Liver (tissue), 9 donors: Measurements from ENCODE around the gene PRPF6. TPM values are rescaled to one million over a fixed set of nuclear protein-coding genes. Genes with fewer than 3 reads are reported as not detected.

Experiments
- DNase-seq: peaks from one replicate; pipeline ENCODE4 v3.0.0-alpha.2; 2017; ENCODE audit warnings: low spot score
- H3K27ac ChIP-seq, 2 donors: one replicate each; pipeline ENCODE4 v1.7.0; 2013; ENCODE audit warnings: inconsistent platforms in 2 of 2, low read length in 2 of 2, control low read depth in 1 of 2, low read depth in 1 of 2, mild to moderate bottlenecking in 1 of 2
- H3K27me3 ChIP-seq, 4 donors: one replicate each; pipeline versions ENCODE4 v1.6.1 to v1.7.0; 2013; ENCODE audit warnings: low read length in 3 of 4, inconsistent platforms in 1 of 4, mild to moderate bottlenecking in 1 of 4, moderate library complexity in 1 of 4; ENCODE audit not compliant: control insufficient read depth in 4 of 4, insufficient read depth in 4 of 4
- H3K36me3 ChIP-seq, 4 donors: one replicate each; pipeline versions ENCODE4 v1.6.1 to v1.7.0; 2013; ENCODE audit warnings: low read length in 3 of 4, mild to moderate bottlenecking in 3 of 4, low read depth in 1 of 4, moderate library complexity in 1 of 4; ENCODE audit not compliant: control insufficient read depth in 4 of 4, insufficient read depth in 3 of 4
- H3K4me1 ChIP-seq, 4 donors: one replicate each; pipeline versions ENCODE4 v1.6.1 to v1.7.0; 2013; ENCODE audit warnings: low read length in 3 of 4, mild to moderate bottlenecking in 3 of 4, moderate library complexity in 1 of 4; ENCODE audit not compliant: control insufficient read depth in 4 of 4, insufficient read depth in 4 of 4
- H3K4me3 ChIP-seq, 3 donors: one replicate each; pipeline versions ENCODE4 v1.6.1 to v1.7.0; 2013; ENCODE audit warnings: low read length in 3 of 3, control low read depth in 1 of 3, low read depth in 1 of 3, mild to moderate bottlenecking in 1 of 3
- H3K9ac ChIP-seq, 2 donors: one replicate each; pipeline ENCODE4 v1.7.0; 2013; ENCODE audit warnings: low read length in 2 of 2, mild to moderate bottlenecking in 2 of 2, moderate library complexity in 2 of 2, control low read depth in 1 of 2, low read depth in 1 of 2
- H3K9me3 ChIP-seq, 4 donors: one replicate each; pipeline versions ENCODE4 v1.6.1 to v1.7.0; 2013; ENCODE audit warnings: low read length in 3 of 4; ENCODE audit not compliant: control insufficient read depth in 4 of 4
- FOXA2 ChIP-seq: IDR thresholded peaks from 2 replicates; pipeline ENCODE4 v1.6.1; 2016; ENCODE audit warnings: antibody characterized with exemption
- GABPA ChIP-seq, 2 donors: IDR thresholded peaks in 1 of 2; conservative IDR thresholded peaks in 1 of 2; 2 replicates each; pipeline ENCODE4 v1.6.1; 2016; ENCODE audit warnings: antibody characterized with exemption in 2 of 2, mild to moderate bottlenecking in 1 of 2, moderate library complexity in 1 of 2
- HNF4A ChIP-seq, 2 donors: conservative IDR thresholded peaks; 2 replicates each; pipeline ENCODE4 v1.6.1; 2016; ENCODE audit warnings: antibody characterized with exemption in 2 of 2, mild to moderate bottlenecking in 2 of 2
- JUND ChIP-seq, 2 donors: IDR thresholded peaks; 2 replicates each; pipeline ENCODE4 v1.6.1; 2016; ENCODE audit warnings: antibody characterized with exemption in 2 of 2
- RAD21 ChIP-seq, 2 donors: IDR thresholded peaks; 2 replicates each; pipeline ENCODE4 v1.6.1; 2016; ENCODE audit warnings: antibody characterized with exemption in 2 of 2, mild to moderate bottlenecking in 2 of 2
- RXRA ChIP-seq, 2 donors: IDR thresholded peaks; 2 replicates each; pipeline ENCODE4 v1.6.1; 2017 to 2018; ENCODE audit warnings: antibody characterized with exemption in 2 of 2, mild to moderate bottlenecking in 1 of 2
- SP1 ChIP-seq: IDR thresholded peaks from 2 replicates; pipeline ENCODE4 v1.6.1; 2018; ENCODE audit warnings: antibody characterized with exemption, mild to moderate bottlenecking
- TAF1 ChIP-seq: conservative IDR thresholded peaks from 2 replicates; pipeline ENCODE4 v1.6.1; 2016; ENCODE audit warnings: antibody characterized with exemption, mild to moderate bottlenecking
- YY1 ChIP-seq: IDR thresholded peaks from 2 replicates; pipeline ENCODE4 v1.6.1; 2016; ENCODE audit warnings: antibody characterized with exemption, mild to moderate bottlenecking
- WGBS: extraction: QIAGEN DNeasy Blood & Tissue Kit; methylation state at CpG from one replicate; pipeline ENCODE4 v1.1.7; 2013; 5-methylcytosine and 5-hydroxymethylcytosine counted together
- polyA plus RNA-seq, 2 donors: library from polyadenylated mRNA; stranded (reverse) in 1 of 2; unstranded in 1 of 2; fragments of 200-250 nt in 1 of 2; fragments of >200 nt in 1 of 2; fragmentation: Nextera tagmentation in 1 of 2; extraction: Ambion mirVana in 1 of 2; gene quantifications; one replicate each; pipeline versions ENCODE4 v1.2.1 to v1.2.3, GENCODE V29; 2013 to 2015
- total RNA-seq, 2 donors: library from RNA; depleted of rRNA; stranded (reverse); fragments of >200 nt; gene quantifications; one replicate each; pipeline ENCODE4 v1.2.3, GENCODE V29; 2014
- TF ChIP-seq, protein P1 (sequence below): fragments of 150-350 bp; IDR thresholded peaks from 2 replicates; pipeline ENCODE4 v1.5.1; 2017; ENCODE audit warnings: improper control_type of control experiment, low read depth, low read length; ENCODE audit not compliant: missing input control
- TF ChIP-seq, protein P2 (sequence below): IDR thresholded peaks from 2 replicates; pipeline ENCODE4 v1.6.1; 2016; ENCODE audit warnings: antibody characterized with exemption
- TF ChIP-seq, protein P3 (sequence below): IDR thresholded peaks from 2 replicates; pipeline ENCODE4 v1.6.1; 2016; ENCODE audit warnings: antibody characterized with exemption
- donor health status: healthy.
- donor health status: healthy.
- donor health status: healthy.
- donor health status: healthy.
- donor health status: healthy.

Gene PRPF6
- total and polyA plus RNA-seq, 4 donors: 16.3 to 24.9 (median 23.1) TPM

DNA sequence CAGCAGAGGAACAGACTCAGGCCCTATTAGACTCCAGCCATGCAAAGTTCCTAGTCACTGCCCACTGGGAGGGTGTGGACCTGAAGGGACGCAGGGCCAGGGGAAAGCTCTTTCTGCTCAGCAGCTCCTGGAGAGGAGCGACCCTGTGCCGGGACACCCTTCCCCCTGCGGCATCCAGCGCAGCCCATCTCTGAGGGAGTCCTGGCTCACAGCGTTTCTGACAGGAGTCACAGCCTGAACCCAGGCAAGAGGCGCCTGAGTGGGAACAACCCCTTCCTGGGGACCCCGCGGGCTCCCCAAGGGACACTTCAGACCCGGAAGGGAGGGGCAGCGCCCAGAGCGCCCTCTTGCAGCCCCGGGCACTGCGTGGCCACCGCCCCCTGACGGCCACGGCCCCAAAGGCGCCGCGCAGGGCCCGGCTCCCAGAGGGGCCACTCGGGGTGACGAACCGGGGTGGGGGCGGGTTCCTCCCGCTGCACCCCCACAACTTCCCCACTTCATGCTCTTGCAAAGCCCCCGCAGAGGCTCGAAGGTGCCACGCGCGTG is 25.6 kb upstream of the PRPF6 start:
- Histone ChIP-seq H3K27ac (peak overlapping the region; percentile 67 to 86), H3K9ac (peak overlapping the region in 1 of 2 donors; percentile 95), H3K27me3 (no peaks in the 10 kb centered on the region), H3K9me3 (no peaks in the 10 kb centered on the region), H3K4me1 (peaks cover 22 to 70% (median 52%) of the 10 kb centered on the region in 4 donors), H3K36me3 (peaks cover 2 to 10% (median 3%) of the 10 kb centered on the region in 4 donors), H3K4me3 (peak overlapping the region; percentile 78 to 95 (median 87))
- 3% methylated on average over 31 of the region's 31 CpGs for WGBS
- TF ChIP-seq JUND (IDR thresholded peaks at IDR 0.05): no peak
- TF ChIP-seq, protein P1, sequence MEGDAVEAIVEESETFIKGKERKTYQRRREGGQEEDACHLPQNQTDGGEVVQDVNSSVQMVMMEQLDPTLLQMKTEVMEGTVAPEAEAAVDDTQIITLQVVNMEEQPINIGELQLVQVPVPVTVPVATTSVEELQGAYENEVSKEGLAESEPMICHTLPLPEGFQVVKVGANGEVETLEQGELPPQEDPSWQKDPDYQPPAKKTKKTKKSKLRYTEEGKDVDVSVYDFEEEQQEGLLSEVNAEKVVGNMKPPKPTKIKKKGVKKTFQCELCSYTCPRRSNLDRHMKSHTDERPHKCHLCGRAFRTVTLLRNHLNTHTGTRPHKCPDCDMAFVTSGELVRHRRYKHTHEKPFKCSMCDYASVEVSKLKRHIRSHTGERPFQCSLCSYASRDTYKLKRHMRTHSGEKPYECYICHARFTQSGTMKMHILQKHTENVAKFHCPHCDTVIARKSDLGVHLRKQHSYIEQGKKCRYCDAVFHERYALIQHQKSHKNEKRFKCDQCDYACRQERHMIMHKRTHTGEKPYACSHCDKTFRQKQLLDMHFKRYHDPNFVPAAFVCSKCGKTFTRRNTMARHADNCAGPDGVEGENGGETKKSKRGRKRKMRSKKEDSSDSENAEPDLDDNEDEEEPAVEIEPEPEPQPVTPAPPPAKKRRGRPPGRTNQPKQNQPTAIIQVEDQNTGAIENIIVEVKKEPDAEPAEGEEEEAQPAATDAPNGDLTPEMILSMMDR: no peak
- TF ChIP-seq RAD21 (IDR thresholded peaks at IDR 0.05): peak in 1 of 2 donors; percentile 2
- TF ChIP-seq FOXA2: no peak
- peak; percentile 52 for DNase-seq

DNA sequence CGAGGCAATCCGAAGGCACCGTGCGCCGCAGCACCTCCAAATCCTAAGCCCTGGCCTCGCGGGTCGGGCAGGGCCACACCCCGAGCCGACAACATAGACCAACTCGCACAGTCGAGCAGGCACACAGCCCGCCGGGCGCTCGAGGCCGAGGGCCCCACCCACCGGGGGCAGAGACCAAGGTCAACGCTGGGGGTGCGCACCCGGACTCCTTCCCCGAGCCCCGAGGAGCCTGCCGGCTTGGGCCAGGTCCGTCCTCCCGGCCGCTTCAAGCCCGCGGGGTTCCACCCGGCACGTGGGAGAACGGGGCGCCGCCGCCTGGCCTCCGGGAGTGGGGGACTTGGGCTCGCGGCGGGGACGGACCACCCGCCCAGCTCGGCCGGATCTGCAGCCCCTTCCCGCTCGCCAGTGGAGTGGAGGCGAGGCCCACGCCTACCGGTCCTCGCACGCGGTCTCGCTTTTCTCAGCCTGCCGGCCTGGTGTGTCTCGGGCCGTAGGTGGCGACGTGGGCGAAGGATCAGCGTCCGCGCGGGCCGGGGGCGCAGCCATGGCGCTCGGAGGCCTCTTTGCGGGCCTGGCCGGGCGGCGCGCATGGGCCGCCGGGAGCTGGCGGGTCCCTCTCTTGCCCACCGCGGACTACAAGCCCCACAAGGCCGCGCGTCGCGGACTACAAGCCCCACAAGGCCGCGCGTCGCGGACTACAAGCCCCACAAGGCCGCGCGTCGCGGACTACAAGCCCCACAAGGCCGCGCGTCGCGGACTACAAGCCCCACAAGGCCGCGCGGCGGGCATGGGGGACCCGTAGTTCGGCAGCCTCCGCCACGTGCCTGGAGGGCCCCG is 24.9 kb upstream of the PRPF6 start, which contains the start of gene UCKL1:
Gene UCKL1, minus strand, starts transcription at position 590 of the 837 bp plus-strand sequence. Its CDS starts 44 bp downstream, at position 546.
- H3K27ac ChIP-seq: peak within 1 kb of the TSS; percentile 67 to 86
- H3K9me3 ChIP-seq: no peaks in the 10 kb centered on the region
- peaks cover 22 to 63% (median 45%) of the 10 kb centered on the region in 4 donors for H3K4me1 ChIP-seq
- under 1% methylated on average over 105 of the region's 105 CpGs for WGBS
- peak within 1 kb of the TSS; percentile 78 to 95 (median 87) for H3K4me3 ChIP-seq
- DNase-seq: peak; percentile 85
- H3K36me3 ChIP-seq: peaks cover 2 to 12% (median 4%) of the 10 kb centered on the region in 4 donors
- H3K9ac ChIP-seq: peak within 1 kb of the TSS in 1 of 2 donors; percentile 95
- no peaks in the 10 kb centered on the region for H3K27me3 ChIP-seq
- peak; percentile 64 for TF ChIP-seq YY1
- TF ChIP-seq, protein P2, sequence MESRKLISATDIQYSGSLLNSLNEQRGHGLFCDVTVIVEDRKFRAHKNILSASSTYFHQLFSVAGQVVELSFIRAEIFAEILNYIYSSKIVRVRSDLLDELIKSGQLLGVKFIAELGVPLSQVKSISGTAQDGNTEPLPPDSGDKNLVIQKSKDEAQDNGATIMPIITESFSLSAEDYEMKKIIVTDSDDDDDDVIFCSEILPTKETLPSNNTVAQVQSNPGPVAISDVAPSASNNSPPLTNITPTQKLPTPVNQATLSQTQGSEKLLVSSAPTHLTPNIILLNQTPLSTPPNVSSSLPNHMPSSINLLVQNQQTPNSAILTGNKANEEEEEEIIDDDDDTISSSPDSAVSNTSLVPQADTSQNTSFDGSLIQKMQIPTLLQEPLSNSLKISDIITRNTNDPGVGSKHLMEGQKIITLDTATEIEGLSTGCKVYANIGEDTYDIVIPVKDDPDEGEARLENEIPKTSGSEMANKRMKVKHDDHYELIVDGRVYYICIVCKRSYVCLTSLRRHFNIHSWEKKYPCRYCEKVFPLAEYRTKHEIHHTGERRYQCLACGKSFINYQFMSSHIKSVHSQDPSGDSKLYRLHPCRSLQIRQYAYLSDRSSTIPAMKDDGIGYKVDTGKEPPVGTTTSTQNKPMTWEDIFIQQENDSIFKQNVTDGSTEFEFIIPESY: no peak
- TF ChIP-seq GABPA (IDR thresholded peaks at IDR 0.05 in 1 of 2, conservative IDR thresholded peaks at IDR 0.05 in 1 of 2): peak in 1 of 2 donors; percentile 80
- TF ChIP-seq TAF1: no peak
- TF ChIP-seq RAD21 (IDR thresholded peaks at IDR 0.05): peak in 1 of 2 donors; percentile 6
- TF ChIP-seq SP1: peak; percentile 44
- TF ChIP-seq HNF4A (conservative IDR thresholded peaks at IDR 0.05): peak; percentile 64 to 74
- peak; percentile 8 to 17 for TF ChIP-seq RXRA (IDR thresholded peaks at IDR 0.05)
- TF ChIP-seq, protein P3, sequence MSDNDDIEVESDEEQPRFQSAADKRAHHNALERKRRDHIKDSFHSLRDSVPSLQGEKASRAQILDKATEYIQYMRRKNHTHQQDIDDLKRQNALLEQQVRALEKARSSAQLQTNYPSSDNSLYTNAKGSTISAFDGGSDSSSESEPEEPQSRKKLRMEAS: peak; percentile 90
